ENCODE results near the gene KRT7.
"Not testable (repeated sequence)": the region's sequence is repeated elsewhere in the genome, so short reads cannot be mapped to it uniquely, and the experiment has no call there.

KRT7 gene

DNA sequence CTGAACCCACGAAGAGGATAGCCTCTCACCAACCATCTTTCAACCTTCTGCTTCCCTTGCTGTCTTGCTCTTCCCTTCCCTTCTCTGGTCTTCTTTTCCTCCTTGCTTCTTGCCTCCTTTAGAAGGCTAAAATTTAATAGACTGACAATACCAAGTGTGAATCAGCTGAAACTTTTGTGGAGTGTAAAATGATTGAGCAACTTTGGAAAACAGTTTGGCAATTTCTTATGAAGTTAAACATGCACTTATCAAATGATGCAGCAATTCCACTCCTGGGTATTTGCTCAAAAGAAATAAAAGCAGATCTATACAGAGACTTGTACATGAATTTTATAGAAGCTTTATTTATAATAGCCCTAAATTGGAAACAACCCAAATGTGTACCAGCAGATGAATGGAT lies 38.1 kb downstream of the KRT7 start:
- in situ Hi-C loops (cut with HindIII; ENCODE audit: low sequenced_read_pairs): no loop called here

DNA sequence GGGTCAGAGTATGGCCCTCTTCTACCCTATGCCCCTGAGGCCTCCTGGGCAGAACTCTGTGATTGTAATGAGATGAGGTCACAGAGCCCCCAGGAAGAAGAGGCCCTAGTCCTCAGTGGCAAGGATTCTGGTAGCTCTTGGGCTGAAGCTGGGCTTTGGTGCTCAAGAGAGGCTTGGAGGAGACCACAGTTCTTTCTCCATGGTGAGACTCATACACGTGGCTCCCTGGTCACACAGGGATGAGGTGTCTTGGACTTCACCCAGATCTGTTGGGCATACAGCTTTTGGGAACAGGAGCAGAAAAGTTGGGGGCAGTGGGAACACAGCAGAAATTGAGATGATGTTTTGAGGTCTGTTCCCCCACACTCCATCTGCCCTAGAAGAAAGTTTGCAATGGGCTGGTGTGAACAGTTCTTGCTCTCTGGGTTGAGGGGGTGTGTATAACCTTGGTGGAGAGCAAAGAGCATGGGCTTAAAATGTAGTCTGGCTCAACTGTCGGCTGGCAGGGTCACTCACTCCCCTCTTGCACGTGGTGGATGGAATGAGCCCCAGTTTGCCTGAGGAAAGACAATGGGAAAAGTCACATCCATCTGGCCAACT lies 41.6 kb downstream of the KRT7 start, which contains the start of gene KRT86:
Gene KRT86, plus strand, starts transcription at position 125 of the 600 bp plus-strand sequence. CDS start 27,272 bp downstream, outside the sequence.
- in situ Hi-C loops (cut with HindIII; ENCODE audit: low sequenced_read_pairs): no loop called here

- in situ Hi-C loops (cut with HindIII; ENCODE audit: low sequenced_read_pairs): no loop called here
Measured at GRCh38 chr12:52275686-52276085, 42.6 kb downstream of the KRT7 start.

DNA sequence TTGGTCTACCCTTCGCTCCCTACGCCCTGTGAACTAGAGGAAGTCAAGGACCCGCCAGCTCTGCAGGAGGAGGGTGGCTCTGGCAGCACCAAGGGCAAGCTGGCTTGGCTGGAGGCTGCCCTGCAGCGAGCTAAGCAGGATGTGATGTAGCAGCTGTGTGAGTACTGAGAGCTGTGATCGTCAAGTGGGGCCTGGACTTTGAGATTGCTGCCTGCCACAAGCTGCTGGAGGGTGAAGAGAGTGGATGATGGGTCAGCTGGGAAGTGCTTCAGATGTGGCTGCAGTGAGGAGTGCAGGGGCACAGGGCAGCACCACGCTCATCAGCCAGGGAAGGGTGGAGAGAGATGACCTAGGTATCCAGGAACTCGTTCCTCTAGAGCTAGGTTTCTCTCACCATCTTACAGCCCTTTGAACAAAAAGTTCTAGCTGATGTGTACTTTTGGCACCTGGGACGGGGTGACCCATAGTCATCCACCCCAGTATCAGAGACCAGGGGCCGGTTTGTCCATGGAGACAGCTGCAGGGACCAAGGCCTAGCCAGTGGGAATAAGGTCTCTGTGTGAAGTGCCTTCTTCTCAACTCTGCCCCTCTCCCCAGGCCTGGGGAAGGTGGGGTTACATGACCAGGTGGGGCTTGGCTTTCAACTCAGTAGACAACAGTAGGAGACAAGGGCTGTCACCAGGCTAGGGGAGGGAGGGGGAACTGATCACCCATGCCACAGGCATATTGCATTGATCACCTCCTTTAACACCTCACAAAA lies 44.6 kb downstream of the KRT7 start:
- in situ Hi-C loops (cut with HindIII; ENCODE audit: low sequenced_read_pairs): no loop called here

- in situ Hi-C loops (cut with HindIII; ENCODE audit: low sequenced_read_pairs): no loop called here
Measured at GRCh38 chr12:52278575-52279421, 45.8 kb downstream of the KRT7 start.

DNA sequence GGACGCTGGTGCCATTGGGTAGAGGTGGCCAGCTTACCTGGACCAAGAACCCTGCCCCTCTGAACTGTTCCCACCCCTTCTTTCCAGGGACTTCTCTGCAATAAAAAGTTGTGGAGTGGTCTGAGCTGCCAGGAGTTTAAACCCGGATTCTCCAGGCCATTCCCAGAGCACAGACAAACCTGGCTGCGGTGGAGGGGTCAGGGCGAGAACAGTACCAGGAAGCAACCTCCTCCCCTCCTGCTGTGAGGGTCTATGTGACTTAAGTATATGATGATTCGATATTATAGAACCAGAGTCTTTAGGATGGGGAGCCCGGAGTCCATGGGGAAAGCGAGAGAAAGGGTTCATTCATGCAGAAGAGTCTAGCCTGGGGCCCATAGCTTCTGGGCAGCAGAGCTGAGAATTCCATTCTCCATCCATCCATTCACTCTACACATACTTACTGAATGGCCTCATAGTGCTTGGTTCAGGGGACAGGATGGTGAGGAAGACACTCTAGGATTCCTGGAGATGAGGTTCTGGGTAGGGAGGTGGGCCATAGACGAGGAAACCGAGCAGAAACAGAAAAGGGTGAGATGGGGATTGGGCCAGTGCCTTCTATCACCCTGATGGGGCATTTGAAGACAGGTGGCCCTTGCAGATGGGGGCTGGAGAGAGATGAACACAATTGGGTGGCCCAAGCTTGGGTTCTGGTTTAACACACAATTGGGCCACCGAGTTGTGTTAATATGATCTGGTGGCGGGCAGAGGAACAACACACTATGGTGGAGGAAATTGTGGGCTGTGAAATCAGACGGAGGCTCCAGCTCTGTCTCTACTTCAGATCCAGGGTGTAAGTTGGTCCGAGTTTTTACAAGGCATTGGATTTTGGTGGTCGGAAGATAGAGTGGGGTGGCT lies 46.6 kb downstream of the KRT7 start:
- in situ Hi-C loops (cut with HindIII; ENCODE audit: low sequenced_read_pairs): loop anchor here (5.0 kb wide), 1 partner anchor 52 kb away; no protein-coding TSS in a partner anchor

GRCh38 chr12:52280319-52280795 lies 47.3 kb downstream of the KRT7 start:
- in situ Hi-C loops (cut with HindIII; ENCODE audit: low sequenced_read_pairs): loop anchor here (5.0 kb wide), 1 partner anchor 53 kb away; no protein-coding TSS in a partner anchor

DNA sequence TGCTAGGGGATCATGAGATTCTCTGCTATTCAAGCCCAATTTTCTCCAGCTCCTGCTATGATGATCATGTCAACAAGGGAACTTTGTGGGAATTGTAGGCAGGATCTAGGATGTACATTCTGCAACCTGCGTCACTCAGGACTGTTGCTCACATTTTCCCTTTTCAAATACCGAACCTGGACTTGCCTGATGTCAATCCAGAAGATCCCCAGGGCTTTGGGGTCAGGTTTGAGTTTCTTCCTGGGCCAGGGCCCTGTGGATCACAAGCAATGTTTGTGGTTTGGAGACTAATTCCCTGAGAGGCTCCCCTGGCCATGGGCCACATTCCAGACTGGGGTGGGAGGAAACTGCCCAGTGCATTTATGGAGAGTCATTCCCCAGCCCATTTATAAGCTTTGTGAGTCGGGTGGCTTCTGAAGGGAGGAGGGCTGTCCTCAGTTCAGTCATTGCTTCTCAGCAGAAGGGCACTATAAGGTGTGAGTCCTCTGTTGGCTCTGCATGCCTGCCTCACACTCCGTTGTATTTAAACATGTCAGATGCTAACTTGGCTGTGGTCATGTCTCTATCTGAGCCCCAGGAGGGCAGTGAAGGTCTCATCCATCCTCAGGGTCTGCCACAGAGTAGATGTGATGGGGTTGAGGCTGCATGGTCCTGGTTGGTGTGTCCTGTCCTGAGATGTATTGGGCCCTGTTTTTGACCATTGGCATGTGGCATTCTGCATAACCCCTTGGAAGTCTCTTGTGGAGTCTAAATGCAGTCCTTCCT lies 47.9 kb downstream of the KRT7 start:
- in situ Hi-C loops (cut with HindIII; ENCODE audit: low sequenced_read_pairs): loop anchor here (5.0 kb wide), 1 partner anchor 54 kb away; no protein-coding TSS in a partner anchor

DNA sequence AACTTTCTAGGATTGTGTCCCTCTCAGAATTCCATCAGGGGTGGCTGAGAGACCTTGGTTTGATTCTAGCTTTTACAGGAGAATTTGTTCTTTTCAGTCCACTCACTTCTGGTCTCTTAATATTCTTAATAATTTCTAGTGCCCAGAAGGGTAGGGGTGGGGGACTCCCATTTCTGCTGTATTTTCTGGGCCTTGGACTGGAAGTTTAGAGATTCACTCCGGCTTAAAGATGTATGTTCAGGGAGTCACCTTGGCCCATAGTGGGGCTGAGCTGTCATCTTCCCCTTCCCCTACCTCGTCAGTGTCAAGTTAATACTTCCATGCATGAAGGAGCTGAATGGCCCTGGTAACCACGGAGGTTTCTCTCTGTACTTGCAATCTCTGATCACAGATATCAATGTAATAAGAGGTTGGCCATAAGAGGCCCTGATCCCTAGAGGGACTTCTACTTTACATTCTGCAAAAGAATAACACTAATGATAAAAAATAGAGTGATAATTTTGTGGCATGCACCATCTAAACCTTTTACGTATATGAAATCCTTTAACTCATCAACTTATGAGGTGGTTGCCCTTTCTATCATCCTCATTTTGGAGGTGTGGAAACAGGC lies 51.6 kb downstream of the KRT7 start:
- in situ Hi-C loops (cut with HindIII; ENCODE audit: low sequenced_read_pairs): loop anchor here (5.0 kb wide), 1 partner anchor 57 kb away; no protein-coding TSS in a partner anchor

GRCh38 chr12:52285172-52285745 lies 52.2 kb downstream of the KRT7 start:
- in situ Hi-C loops (cut with HindIII; ENCODE audit: low sequenced_read_pairs): no loop called here

- in situ Hi-C loops (cut with HindIII; ENCODE audit: low sequenced_read_pairs): no loop called here
Measured at GRCh38 chr12:52285851-52286530, 52.9 kb downstream of the KRT7 start.

DNA sequence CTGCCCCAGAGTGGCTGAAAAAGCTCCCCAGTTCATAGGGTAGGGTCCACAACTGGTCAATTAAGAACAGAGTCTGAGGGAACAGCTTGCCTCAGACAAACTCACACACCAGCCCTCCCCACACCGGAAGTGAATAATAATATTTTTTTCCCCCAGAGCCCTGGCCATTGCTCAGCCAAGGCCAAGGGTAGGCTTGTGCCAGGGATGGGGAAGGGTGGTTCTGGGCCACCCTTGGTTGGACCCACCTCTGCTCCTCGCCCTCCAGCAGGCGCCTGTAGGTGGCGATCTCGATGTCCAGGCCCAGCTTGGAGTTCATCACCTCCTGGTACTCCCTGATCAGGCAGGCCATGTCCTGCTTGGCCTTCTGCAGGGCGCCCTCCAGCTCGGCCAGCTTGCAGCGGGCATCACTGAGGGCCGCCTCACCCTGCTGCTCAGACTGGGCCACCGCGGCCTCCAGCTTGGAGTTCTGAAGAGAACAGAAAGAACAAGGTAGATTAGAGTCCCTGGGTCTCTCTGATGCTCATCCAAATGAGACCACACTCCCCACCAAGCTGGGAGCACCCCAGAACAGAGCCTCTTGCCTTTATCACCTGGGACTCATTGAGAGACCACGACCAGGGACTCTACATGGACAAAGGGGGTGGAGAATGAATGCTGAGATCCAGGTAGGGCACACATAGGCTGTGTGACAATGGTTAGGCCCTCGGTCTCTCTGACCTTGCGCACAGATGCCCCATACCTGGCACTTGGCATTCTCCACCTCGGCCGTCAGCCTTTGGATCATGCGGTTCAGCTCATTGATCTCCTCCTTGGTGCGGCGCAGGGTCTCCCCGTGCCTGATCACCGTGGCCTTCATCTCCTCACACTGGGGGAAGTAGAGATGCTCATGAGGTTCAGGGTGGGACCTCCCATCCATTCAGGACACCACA lies 54.1 kb downstream of the KRT7 start:
- in situ Hi-C loops (cut with HindIII; ENCODE audit: low sequenced_read_pairs): not testable (repeated sequence)

GRCh38 chr12:52287816-52288805 lies 55.1 kb downstream of the KRT7 start:
- in situ Hi-C loops (cut with HindIII; ENCODE audit: low sequenced_read_pairs): not testable (repeated sequence)

- in situ Hi-C loops (cut with HindIII; ENCODE audit: low sequenced_read_pairs): loop anchor here (5.0 kb wide), 1 partner anchor 37 kb away; no protein-coding TSS in a partner anchor
Measured at GRCh38 chr12:52290483-52291134, 57.6 kb downstream of the KRT7 start.
